HFF-Myc (cell line): ENCODE results near the gene ILF3.

Source experiments
- DNase-seq: peaks from one replicate; pipeline ENCODE4 v3.0.0-alpha.2; 2011; ENCODE audit warnings: low read depth; ENCODE audit errors: extremely low read depth
- H3K4me3 ChIP-seq: replicated peaks from 2 replicates; pipeline ENCODE4 v1.5.1; 2011; ENCODE audit warnings: low read depth, mild to moderate bottlenecking, control low read depth, low read length
- TF ChIP-seq, protein P1 (sequence below): IDR thresholded peaks from 2 replicates; pipeline ENCODE4 v1.5.1; 2012; ENCODE audit warnings: mild to moderate bottlenecking, low read depth, low read length, control low read depth; ENCODE audit errors: missing control alignments

ILF3 gene

DNA sequence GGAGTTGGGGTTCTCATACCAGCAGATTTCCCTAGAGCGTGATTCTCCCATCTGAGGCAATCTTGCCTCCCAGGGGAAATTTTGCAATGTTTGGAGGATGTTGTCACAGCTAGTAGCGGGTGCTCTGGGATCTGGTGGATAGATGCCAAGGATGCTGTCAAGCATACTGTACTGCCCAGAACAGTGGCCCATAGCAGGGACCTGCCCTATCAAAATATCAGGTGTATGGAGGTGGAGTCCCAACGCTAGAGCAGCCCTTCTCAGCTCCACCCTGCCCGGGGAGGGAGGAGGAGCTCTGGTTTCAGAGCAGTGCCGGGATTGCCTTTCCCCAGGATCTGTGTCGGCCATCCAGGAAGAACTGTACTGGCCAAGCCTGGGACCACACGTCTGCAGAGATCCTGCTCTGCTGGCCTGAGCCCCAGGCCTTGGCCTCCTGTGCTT is 36.2 kb downstream of the ILF3 start:
- no peak overlapping the region for H3K4me3 ChIP-seq
- no peak for DNase-seq
- TF ChIP-seq, protein P1, sequence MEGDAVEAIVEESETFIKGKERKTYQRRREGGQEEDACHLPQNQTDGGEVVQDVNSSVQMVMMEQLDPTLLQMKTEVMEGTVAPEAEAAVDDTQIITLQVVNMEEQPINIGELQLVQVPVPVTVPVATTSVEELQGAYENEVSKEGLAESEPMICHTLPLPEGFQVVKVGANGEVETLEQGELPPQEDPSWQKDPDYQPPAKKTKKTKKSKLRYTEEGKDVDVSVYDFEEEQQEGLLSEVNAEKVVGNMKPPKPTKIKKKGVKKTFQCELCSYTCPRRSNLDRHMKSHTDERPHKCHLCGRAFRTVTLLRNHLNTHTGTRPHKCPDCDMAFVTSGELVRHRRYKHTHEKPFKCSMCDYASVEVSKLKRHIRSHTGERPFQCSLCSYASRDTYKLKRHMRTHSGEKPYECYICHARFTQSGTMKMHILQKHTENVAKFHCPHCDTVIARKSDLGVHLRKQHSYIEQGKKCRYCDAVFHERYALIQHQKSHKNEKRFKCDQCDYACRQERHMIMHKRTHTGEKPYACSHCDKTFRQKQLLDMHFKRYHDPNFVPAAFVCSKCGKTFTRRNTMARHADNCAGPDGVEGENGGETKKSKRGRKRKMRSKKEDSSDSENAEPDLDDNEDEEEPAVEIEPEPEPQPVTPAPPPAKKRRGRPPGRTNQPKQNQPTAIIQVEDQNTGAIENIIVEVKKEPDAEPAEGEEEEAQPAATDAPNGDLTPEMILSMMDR, result no peak

DNA sequence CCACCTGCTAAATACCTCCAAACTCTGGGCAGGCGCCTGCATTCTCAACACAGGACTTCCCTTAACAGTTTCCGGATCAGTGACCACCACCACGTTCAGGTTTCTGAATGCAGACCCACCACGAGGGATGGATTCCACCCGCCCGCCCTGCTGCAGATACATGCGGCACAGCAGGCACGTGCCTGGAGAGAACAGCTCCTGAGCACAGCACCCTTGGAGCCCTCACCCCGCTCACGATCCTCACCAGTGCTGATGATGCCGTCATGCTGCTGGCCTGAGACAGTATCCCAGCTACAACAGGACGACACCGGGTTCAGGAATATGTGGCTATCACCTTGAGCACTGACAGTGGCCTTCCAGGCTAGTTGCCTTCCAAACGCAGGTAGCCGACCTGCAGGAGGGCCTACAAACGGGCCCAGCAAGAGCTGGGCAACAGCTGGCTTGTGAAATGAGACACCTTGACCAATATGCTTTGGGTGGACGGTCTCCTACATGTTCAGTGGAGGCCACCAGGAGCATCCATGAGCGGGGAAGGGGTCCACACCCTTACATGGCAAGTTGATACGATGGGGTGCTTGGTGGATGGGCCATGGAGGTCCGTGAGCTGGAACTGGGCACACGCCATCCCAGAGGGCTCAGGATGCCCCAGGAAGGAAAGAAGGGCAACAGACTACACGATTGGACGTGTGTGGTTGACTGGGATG is 37.2 kb downstream of the ILF3 start:
- TF ChIP-seq, protein P1, result no peak
- no peak for DNase-seq
- no peak overlapping the region for H3K4me3 ChIP-seq

DNA sequence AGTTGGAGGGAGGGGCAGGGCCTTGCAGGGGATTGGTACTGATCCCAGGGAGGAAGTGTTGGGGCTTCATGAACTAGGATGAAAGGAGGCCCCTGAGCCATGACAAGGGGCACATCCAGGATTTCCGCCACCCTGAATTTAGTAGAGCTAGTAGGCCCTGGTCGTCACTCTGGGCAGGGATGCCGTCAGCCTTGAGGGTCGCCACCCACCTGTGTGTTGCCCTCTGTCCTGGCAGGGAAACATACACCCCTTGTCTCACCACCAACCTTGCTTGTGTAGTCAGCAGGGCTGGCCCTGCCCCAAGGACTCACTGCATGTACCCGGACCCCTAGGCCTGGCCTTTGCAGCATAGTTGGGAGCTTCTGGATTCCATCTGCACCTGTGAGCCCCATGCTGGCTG is 37.7 kb downstream of the ILF3 start:
- TF ChIP-seq, protein P1, result no peak
- H3K4me3 ChIP-seq, result no peak overlapping the region
- DNase-seq, result no peak

DNA sequence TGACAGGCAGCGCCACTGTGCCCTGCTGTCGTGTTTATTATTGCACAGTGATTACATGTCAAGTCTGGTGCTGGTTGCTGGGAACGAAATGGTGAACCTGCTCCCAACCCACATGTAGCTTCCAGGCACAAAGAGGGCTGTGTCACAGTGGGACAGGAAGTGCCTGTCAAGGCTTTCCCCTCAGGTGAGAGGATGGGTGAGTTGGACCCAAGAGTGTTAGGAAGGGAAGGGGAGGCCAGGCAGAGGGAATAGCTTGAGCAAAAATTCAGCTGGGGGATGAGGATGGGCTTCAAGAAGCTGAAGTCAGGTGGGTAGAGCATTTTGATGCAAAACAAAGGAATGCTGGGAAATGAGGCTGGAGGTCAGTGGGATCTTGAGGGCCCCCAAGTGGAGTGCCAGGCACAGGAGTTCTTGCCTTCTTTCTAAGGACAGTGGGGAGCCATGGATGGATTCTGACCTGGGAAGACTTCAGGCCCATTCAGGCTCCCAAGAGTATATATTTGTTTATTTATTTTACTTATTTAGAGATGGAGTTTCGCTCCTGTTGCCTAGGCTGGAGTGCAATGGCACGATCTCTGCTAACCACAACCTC is 38.6 kb downstream of the ILF3 start:
- DNase-seq, result no peak

DNA sequence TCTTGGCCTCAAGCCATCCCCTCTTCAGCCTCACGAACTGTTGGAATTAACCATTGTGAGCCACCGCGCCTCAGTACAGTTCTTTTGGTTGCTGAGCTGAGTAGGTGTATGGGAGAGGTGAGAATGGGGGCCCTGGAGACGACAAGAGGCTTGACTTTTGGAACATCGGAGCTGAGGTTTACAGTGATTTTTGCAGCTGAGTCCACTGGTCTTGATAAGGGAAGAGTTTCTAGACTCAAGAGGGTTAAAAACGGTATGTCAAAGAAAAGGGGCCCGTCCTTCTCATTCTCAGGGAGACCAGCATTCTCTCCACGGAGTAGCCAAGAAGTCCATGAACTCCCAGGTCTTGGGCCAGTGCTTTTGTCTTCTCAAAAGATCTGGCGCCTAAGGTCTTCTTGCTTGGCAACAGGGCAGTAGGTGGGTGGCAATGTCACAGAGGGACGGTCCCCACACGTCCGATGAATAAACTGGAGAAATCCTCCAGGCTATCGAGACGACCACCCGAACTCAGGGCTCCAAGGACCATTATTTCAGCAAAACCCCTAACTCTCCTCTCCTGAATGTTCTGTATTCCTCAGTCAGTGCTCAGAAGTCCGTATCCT is 40.7 kb downstream of the ILF3 start:
- TF ChIP-seq, protein P1, result no peak
- H3K4me3 ChIP-seq, result no peak overlapping the region
- no peak for DNase-seq

More for the DNA sequence above, 38.6 kb downstream of the ILF3 start:
- no peak overlapping the region for H3K4me3 ChIP-seq
- TF ChIP-seq, protein P1, result no peak

DNA sequence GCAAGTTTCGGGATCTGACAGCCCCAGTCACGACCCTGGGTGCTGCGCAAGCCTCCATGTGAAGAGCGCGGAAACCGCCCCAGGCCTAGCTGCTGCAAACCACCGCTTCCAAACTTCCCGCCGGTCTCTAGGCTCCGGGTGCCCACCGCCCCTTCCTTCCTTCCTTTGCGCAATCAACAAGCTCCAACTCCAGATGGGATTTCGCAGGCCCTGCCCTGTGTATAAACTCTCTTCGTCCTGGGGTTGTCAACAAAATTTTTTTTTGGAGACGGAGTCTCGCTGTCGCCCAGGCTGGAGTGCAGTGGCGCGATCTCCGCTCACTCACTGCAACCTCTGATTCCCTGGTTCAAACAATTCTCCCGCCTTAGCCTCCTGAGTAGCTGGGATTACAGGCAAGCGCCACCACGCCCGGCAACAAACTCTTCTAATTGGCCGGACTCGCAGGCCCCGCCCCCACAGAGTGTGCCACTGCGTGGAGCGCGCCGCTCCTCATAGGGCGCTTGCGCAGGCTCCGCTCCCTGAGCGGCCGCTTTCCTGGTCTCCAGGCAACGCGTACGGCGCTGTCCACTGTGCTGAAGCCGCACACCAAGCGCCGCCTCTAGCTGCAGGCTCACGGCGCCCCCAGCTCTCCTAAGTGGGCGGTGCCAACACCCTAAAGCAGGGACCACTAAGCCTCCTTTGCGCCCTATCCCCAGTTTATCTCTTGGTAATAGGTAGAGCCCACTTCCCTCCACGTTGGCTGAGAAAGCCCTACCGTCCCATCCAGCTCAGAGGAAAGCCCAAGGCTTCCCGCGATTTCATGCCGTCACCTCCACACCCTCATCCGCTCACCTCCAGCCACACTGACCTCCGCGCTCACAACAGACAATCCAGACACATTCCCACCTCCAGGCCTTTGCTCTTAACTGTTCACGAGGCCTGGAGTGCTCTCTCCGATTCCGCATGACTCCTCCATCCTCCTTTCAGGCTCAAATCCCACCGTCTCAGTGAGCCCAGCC is 41.6 kb downstream of the ILF3 start:
- no peak overlapping the region for H3K4me3 ChIP-seq
- DNase-seq, result peak; percentile 82

More for the DNA sequence above, 41.6 kb downstream of the ILF3 start:
- TF ChIP-seq, protein P1, result no peak
